ENCODE results near the gene GTF2A1L. TPM values are rescaled to one million over a fixed set of nuclear protein-coding genes. Genes with fewer than 3 reads are reported as not detected.

GTF2A1L gene
- total RNA-seq, 1 donor from 2014 or later = 0.26 TPM

- TF ChIP-seq CTCF (IDR thresholded peaks at IDR 0.05; ENCODE audit: insufficient read depth, low read length, severe bottlenecking) = no peak
- H3K27me3 ChIP-seq (ENCODE audit: control insufficient read depth, insufficient read depth, low read length) = no peaks in the 10 kb centered on the region
- no peak overlapping the region for H3K4me3 ChIP-seq (ENCODE audit: low read depth, low read length)
- FAIRE-seq = no peak
- H3K36me3 ChIP-seq (ENCODE audit: control insufficient read depth, insufficient read depth, low read length) = no peaks in the 10 kb centered on the region
- DNase-seq (ENCODE audit: low read depth) = no peak
Observed at GRCh38 chr2:48728295-48728694, 110.6 kb downstream of the GTF2A1L start.

- Histone ChIP-seq H3K27me3 (ENCODE audit: control insufficient read depth, insufficient read depth, low read length) (no peaks in the 10 kb centered on the region), H3K36me3 (ENCODE audit: control insufficient read depth, insufficient read depth, low read length) (no peaks in the 10 kb centered on the region), H3K4me3 (ENCODE audit: low read depth, low read length) (no peak overlapping the region)
- no peak for DNase-seq (ENCODE audit: low read depth)
- no peak for FAIRE-seq
- TF ChIP-seq CTCF (IDR thresholded peaks at IDR 0.05; ENCODE audit: insufficient read depth, low read length, severe bottlenecking) = no peak
Observed at GRCh38 chr2:48728840-48729239, 111.2 kb downstream of the GTF2A1L start.

Other genes starting within 250 kb of the GTF2A1L start
- 10.0 and 15.9 TPM in 2 replicates for gene PPP1R21, start 177.1 kb upstream of the GTF2A1L start, total RNA-seq
- gene STON1, start 87.7 kb upstream of the GTF2A1L start, total RNA-seq = 0.26 and 0.79 TPM in 2 replicates
- not detected in 2 replicates for gene LHCGR, start 137.9 kb downstream of the GTF2A1L start, total RNA-seq